T-cell (primary cell): Measurements from ENCODE around the gene RUNX3. TPM values are rescaled to one million over a fixed set of nuclear protein-coding genes. Genes with fewer than 3 reads are reported as not detected.

Experiments
- ATAC-seq, 4 experiments: fragments of 200-7000 bp in 3 of 4; fragments of 150-1000 bp in 1 of 4; cut with Tn5 transposase; replicated peaks in 1 of 4; 1 replicate in 3 of 4; 2 replicates in 1 of 4; pipeline ENCODE4 v1.10.0; 2021; ENCODE audit warnings: moderate library complexity in 3 of 4, mild to moderate bottlenecking in 2 of 4, moderate number of reproducible peaks in 1 of 4
- CTCF ChIA-PET, 2 donors: fragments of 300-600 bp; sonication (Branson Sonifier 250); formaldehyde crosslinking; loops; one replicate each; lab custom pipeline; 2022; ENCODE audit warnings: antibody characterized with exemption in 2 of 2; lab: Charles Lee
- POLR2A ChIA-PET, 2 donors: fragments of 300-600 bp; sonication (Branson Sonifier 250); formaldehyde crosslinking; loops; one replicate each; lab custom pipeline; 2022; ENCODE audit warnings: antibody characterized with exemption in 2 of 2; lab: Charles Lee
- DNase-seq, 35 experiments: peaks; one replicate each; pipeline versions ENCODE4 v3.0.0 to v3.0.0-alpha.2; 2013 to 2023
- H3K27ac ChIP-seq: one replicate; pipeline ENCODE4 v1.5.1; 2013; ENCODE audit warnings: low read length
- H3K27me3 ChIP-seq, 2 experiments: replicated peaks in 1 of 2; 1 replicate in 1 of 2; 2 replicates in 1 of 2; pipeline versions ENCODE4 v1.6.1 to v1.7.0; 2013; ENCODE audit warnings: low read length in 1 of 2, mixed read lengths in 1 of 2; ENCODE audit not compliant: control insufficient read depth in 2 of 2, insufficient read depth in 2 of 2; ENCODE audit errors: extremely low read depth in 1 of 2
- H3K36me3 ChIP-seq, 2 donors: 1 replicate in 1 of 2; 2 replicates in 1 of 2; pipeline versions ENCODE4 v1.6.1 to v1.7.0; 2013; ENCODE audit warnings: low read length in 1 of 2; ENCODE audit not compliant: control insufficient read depth in 2 of 2, insufficient read depth in 1 of 2; ENCODE audit errors: extremely low read depth in 1 of 2
- H3K4me1 ChIP-seq, 2 experiments: 1 replicate in 1 of 2; 2 replicates in 1 of 2; pipeline versions ENCODE4 v1.6.1 to v1.7.0; 2013; ENCODE audit warnings: low read length in 2 of 2, mixed read lengths in 1 of 2; ENCODE audit not compliant: insufficient read depth in 2 of 2, control insufficient read depth in 1 of 2; ENCODE audit errors: extremely low read depth in 1 of 2
- H3K4me3 ChIP-seq, 2 donors: 1 replicate in 1 of 2; 2 replicates in 1 of 2; pipeline versions ENCODE4 v1.5.1 to v1.7.0; 2013; ENCODE audit warnings: mild to moderate bottlenecking in 2 of 2, low read length in 1 of 2, moderate library complexity in 1 of 2; ENCODE audit not compliant: control insufficient read depth in 1 of 2; ENCODE audit errors: extremely low read depth in 1 of 2
- H3K9me3 ChIP-seq: 2 replicates; pipeline ENCODE4 v1.7.0; 2013
- H3K27ac Mint-ChIP-seq, 2 donors: one replicate each; pipeline ENCODE4 v1.8.0; 2020 to 2021; ENCODE audit warnings: mild to moderate bottlenecking in 2 of 2, mixed read lengths in 2 of 2
- H3K27me3 Mint-ChIP-seq, 2 donors: one replicate each; pipeline ENCODE4 v1.8.0; 2021 to 2022; ENCODE audit warnings: mixed read lengths in 2 of 2
- H3K36me3 Mint-ChIP-seq: one replicate; pipeline ENCODE4 v1.8.0; 2021; ENCODE audit warnings: mixed read lengths
- H3K4me1 Mint-ChIP-seq, 3 donors: one replicate each; pipeline ENCODE4 v1.8.0; 2020 to 2022; ENCODE audit warnings: mixed read lengths in 3 of 3, mild to moderate bottlenecking in 1 of 3
- H3K4me3 Mint-ChIP-seq, 3 donors: one replicate each; pipeline ENCODE4 v1.8.0; 2020 to 2022; ENCODE audit warnings: mild to moderate bottlenecking in 3 of 3, mixed read lengths in 3 of 3, moderate library complexity in 3 of 3
- H3K9me3 Mint-ChIP-seq, 3 donors: one replicate each; pipeline ENCODE4 v1.8.0; 2020 to 2022; ENCODE audit warnings: mixed read lengths in 3 of 3
- WGBS: methylation state at CpG from one replicate; pipeline ENCODE4 v1.1.5; 2013; ENCODE audit warnings: missing lambda C conversion rate; ENCODE audit not compliant: insufficient coverage; 5-methylcytosine and 5-hydroxymethylcytosine counted together
- total RNA-seq, 35 experiments: library from RNA in 6 of 35; stranded (reverse) in 6 of 35; fragments of 120-200 nt in 1 of 35; gene quantifications; one replicate each; pipeline versions ENCODE4 v1.2.1 to v1.2.4 and lab custom pipeline; 2013 to 2026

Gene RUNX3
- total RNA-seq, 5 donors from 2014 or later (not counting 1 experiment from before 2014, with no cell fraction given): 140 to 220 (median 145) TPM

GRCh38 chr1:24952413-24952841, 22.4 kb upstream of the RUNX3 start:
- no peak overlapping the region for H3K27ac ChIP-seq
- H3K27me3 ChIP-seq: no peaks in the 10 kb centered on the region
- ATAC-seq (peak in 2 of 4 experiments; percentile 14 to 47), DNase-seq (peak in 15 of 35 experiments; percentile 27 to 75 (median 40))
- WGBS: 0% methylated on average over 1 of the region's 5 CpGs
- H3K9me3 Mint-ChIP-seq: no peaks in the 10 kb centered on the region
- no peaks in the 10 kb centered on the region for H3K36me3 Mint-ChIP-seq
- H3K4me3 ChIP-seq: no peak overlapping the region
- ChIA-PET CTCF (interaction anchor here in 1 of 2 donors (0.8 to 2.3 kb wide), 3 partner anchors 20 to 85 kb away, joined by 4 to 7 read pairs (median 6); no protein-coding TSS in a partner anchor), POLR2A (interaction anchor here in 1 of 2 donors (0.6 kb wide), 1 partner anchor 553 kb away, joined by 3 read pairs; no protein-coding TSS in a partner anchor)
- peaks cover 4 to 6% of the 10 kb centered on the region in 2 donors for H3K36me3 ChIP-seq
- peaks cover 71 to 79% (median 74%) of the 10 kb centered on the region in 3 donors for H3K4me1 Mint-ChIP-seq
- no peaks in the 10 kb centered on the region for H3K9me3 ChIP-seq
- H3K27ac Mint-ChIP-seq: peak overlapping the region; percentile 55 to 71
- no peaks in the 10 kb centered on the region for H3K27me3 Mint-ChIP-seq
- peaks cover 36 to 87% of the 10 kb centered on the region in 2 experiments for H3K4me1 ChIP-seq
- H3K4me3 Mint-ChIP-seq: peak overlapping the region in 1 of 3 donors; percentile 46

GRCh38 chr1:24951810-24952412, 21.8 kb upstream of the RUNX3 start:
- no peaks in the 10 kb centered on the region for H3K9me3 Mint-ChIP-seq
- no peaks in the 10 kb centered on the region for H3K9me3 ChIP-seq
- H3K4me3 Mint-ChIP-seq: peak overlapping the region in 1 of 3 donors; percentile 46
- peak overlapping the region; percentile 55 to 71 for H3K27ac Mint-ChIP-seq
- ChIA-PET CTCF (interaction anchor here (0.7 to 2.3 kb wide), 4 partner anchors 19 to 85 kb away, joined by 3 to 7 read pairs (median 4); no protein-coding TSS in a partner anchor), POLR2A (no interaction called here)
- peaks cover 4 to 7% of the 10 kb centered on the region in 2 donors for H3K36me3 ChIP-seq
- no peaks in the 10 kb centered on the region for H3K27me3 Mint-ChIP-seq
- no peak overlapping the region for H3K27ac ChIP-seq
- H3K4me3 ChIP-seq: no peak overlapping the region
- ATAC-seq (no peak), DNase-seq (no peak)
- no peaks in the 10 kb centered on the region for H3K27me3 ChIP-seq
- H3K36me3 Mint-ChIP-seq: no peaks in the 10 kb centered on the region
- H3K4me1 Mint-ChIP-seq: peaks cover 69 to 76% (median 73%) of the 10 kb centered on the region in 3 donors
- H3K4me1 ChIP-seq: peaks cover 33 to 86% of the 10 kb centered on the region in 2 experiments
- WGBS: 100% methylated on average over 1 of the region's 2 CpGs

- Histone ChIP-seq H3K27ac (no peak overlapping the region), H3K9me3 (no peaks in the 10 kb centered on the region), H3K27me3 (no peaks in the 10 kb centered on the region), H3K4me3 (no peak overlapping the region), H3K4me1 (peaks cover 33 to 80% of the 10 kb centered on the region in 2 experiments), H3K36me3 (peaks cover 4 to 7% of the 10 kb centered on the region in 2 donors)
- Mint-ChIP-seq H3K27me3 (no peaks in the 10 kb centered on the region), H3K9me3 (no peaks in the 10 kb centered on the region), H3K36me3 (no peaks in the 10 kb centered on the region), H3K4me3 (no peak overlapping the region), H3K4me1 (peaks cover 65 to 71% (median 68%) of the 10 kb centered on the region in 3 donors), H3K27ac (peak overlapping the region; percentile 14 to 55)
- WGBS: 75% methylated on average over 3 of the region's 6 CpGs
- ChIA-PET CTCF (interaction anchor here (0.7 to 2.3 kb wide), 3 partner anchors 19 to 40 kb away, joined by 3 to 7 read pairs (median 4); no protein-coding TSS in a partner anchor), POLR2A (interaction anchor here in 1 of 2 donors (0.7 kb wide), 1 partner anchor 113 kb away, joined by 4 read pairs; no protein-coding TSS in a partner anchor)
- no peak for DNase-seq
- no peak for ATAC-seq
Measured at GRCh38 chr1:24951337-24951736, 21.3 kb upstream of the RUNX3 start.

- ChIA-PET POLR2A (no interaction called here), CTCF (no interaction called here)
- Histone ChIP-seq H3K9me3 (no peaks in the 10 kb centered on the region), H3K4me1 (peaks cover 19 to 61% of the 10 kb centered on the region in 2 experiments), H3K4me3 (no peak overlapping the region), H3K36me3 (peaks cover 0 to 7% of the 10 kb centered on the region in 2 donors), H3K27ac (no peak overlapping the region), H3K27me3 (no peaks in the 10 kb centered on the region)
- Mint-ChIP-seq H3K27me3 (no peaks in the 10 kb centered on the region), H3K9me3 (no peaks in the 10 kb centered on the region), H3K27ac (peak overlapping the region in 1 of 2 donors; percentile 39), H3K4me3 (no peak overlapping the region), H3K36me3 (no peaks in the 10 kb centered on the region), H3K4me1 (peaks cover 46 to 55% (median 54%) of the 10 kb centered on the region in 3 donors)
- ATAC-seq: no peak
- no peak for DNase-seq
- 91% methylated on average over 9 of the region's 12 CpGs for WGBS
Measured at GRCh38 chr1:24949331-24949881, 19.3 kb upstream of the RUNX3 start.

- peaks cover 38 to 52% (median 52%) of the 10 kb centered on the region in 3 donors for H3K4me1 Mint-ChIP-seq
- H3K9me3 Mint-ChIP-seq: no peaks in the 10 kb centered on the region
- H3K4me3 Mint-ChIP-seq: no peak overlapping the region
- no peak for DNase-seq
- peak overlapping the region in 1 of 2 donors; percentile 72 for H3K27ac Mint-ChIP-seq
- peaks cover 8 to 49% of the 10 kb centered on the region in 2 experiments for H3K4me1 ChIP-seq
- CTCF ChIA-PET: no interaction called here
- no peaks in the 10 kb centered on the region for H3K9me3 ChIP-seq
- 90% methylated on average over 6 of the region's 9 CpGs for WGBS
- POLR2A ChIA-PET: no interaction called here
- no peaks in the 10 kb centered on the region for H3K36me3 Mint-ChIP-seq
- H3K36me3 ChIP-seq: peaks cover 0 to 7% of the 10 kb centered on the region in 2 donors
- ATAC-seq: no peak
- H3K4me3 ChIP-seq: no peak overlapping the region
- H3K27me3 Mint-ChIP-seq: no peaks in the 10 kb centered on the region
- H3K27me3 ChIP-seq: no peaks in the 10 kb centered on the region
- no peak overlapping the region for H3K27ac ChIP-seq
Measured at GRCh38 chr1:24948079-24948827, 18.2 kb upstream of the RUNX3 start.
